ENCODE data around the gene IDH2. TPM values are rescaled to one million over a fixed set of nuclear protein-coding genes. Genes with fewer than 3 reads are reported as not detected.

Gene IDH2
- total and polyA plus RNA-seq, 4 donors: 149 to 339 (median 298) TPM

DNA sequence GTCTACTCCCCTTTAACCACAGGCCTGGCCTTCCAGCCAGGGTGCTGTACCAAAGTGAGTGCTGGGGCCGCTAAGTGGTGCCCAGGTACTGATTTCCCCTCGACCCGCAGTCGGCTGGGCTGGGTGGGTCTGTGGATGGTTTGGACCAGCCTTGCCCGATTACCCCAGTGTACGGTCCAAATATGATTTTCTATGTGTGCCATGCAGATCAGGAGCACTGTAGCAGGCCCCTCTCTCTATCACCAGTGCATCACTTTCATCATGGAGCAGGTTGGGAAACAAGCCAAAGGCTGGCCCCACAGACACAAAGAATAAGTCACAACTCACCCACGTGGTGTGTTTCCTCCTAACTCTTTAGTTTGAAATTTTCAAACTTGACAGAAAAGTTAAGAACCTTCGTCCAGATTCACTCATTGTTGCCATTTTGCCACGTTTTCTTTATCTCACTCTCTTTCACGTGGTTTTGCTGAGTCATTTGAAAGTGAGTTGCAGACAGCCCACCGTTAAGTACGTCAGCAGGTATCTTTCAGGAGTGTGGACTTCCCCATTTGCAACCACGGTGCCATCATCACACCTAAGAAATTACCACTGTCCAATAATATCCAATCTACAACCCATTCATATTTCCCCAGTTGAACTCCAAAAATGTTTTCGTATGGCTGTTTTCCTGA is 64.2 kb downstream of the IDH2 start:
- DNase-seq (ENCODE audit: low spot score): no peak
- H3K9ac ChIP-seq (ENCODE audit: low read depth in 1 of 2, low read length in 2 of 2): no peak overlapping the region
- TF ChIP-seq SP1 (IDR thresholded peaks at IDR 0.05): no peak
- TF ChIP-seq, protein P1, sequence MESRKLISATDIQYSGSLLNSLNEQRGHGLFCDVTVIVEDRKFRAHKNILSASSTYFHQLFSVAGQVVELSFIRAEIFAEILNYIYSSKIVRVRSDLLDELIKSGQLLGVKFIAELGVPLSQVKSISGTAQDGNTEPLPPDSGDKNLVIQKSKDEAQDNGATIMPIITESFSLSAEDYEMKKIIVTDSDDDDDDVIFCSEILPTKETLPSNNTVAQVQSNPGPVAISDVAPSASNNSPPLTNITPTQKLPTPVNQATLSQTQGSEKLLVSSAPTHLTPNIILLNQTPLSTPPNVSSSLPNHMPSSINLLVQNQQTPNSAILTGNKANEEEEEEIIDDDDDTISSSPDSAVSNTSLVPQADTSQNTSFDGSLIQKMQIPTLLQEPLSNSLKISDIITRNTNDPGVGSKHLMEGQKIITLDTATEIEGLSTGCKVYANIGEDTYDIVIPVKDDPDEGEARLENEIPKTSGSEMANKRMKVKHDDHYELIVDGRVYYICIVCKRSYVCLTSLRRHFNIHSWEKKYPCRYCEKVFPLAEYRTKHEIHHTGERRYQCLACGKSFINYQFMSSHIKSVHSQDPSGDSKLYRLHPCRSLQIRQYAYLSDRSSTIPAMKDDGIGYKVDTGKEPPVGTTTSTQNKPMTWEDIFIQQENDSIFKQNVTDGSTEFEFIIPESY (IDR thresholded peaks at IDR 0.05): no peak
- TF ChIP-seq, protein P2, sequence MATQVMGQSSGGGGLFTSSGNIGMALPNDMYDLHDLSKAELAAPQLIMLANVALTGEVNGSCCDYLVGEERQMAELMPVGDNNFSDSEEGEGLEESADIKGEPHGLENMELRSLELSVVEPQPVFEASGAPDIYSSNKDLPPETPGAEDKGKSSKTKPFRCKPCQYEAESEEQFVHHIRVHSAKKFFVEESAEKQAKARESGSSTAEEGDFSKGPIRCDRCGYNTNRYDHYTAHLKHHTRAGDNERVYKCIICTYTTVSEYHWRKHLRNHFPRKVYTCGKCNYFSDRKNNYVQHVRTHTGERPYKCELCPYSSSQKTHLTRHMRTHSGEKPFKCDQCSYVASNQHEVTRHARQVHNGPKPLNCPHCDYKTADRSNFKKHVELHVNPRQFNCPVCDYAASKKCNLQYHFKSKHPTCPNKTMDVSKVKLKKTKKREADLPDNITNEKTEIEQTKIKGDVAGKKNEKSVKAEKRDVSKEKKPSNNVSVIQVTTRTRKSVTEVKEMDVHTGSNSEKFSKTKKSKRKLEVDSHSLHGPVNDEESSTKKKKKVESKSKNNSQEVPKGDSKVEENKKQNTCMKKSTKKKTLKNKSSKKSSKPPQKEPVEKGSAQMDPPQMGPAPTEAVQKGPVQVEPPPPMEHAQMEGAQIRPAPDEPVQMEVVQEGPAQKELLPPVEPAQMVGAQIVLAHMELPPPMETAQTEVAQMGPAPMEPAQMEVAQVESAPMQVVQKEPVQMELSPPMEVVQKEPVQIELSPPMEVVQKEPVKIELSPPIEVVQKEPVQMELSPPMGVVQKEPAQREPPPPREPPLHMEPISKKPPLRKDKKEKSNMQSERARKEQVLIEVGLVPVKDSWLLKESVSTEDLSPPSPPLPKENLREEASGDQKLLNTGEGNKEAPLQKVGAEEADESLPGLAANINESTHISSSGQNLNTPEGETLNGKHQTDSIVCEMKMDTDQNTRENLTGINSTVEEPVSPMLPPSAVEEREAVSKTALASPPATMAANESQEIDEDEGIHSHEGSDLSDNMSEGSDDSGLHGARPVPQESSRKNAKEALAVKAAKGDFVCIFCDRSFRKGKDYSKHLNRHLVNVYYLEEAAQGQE (IDR thresholded peaks at IDR 0.05): no peak
- TF ChIP-seq HNF4G (IDR thresholded peaks at IDR 0.05): no peak
- H3K4me3 ChIP-seq (ENCODE audit: low read depth in 1 of 3, low read length in 3 of 3): no peak overlapping the region
- 60% methylated on average over 14 of the region's 14 CpGs for WGBS
- H3K27me3 ChIP-seq (ENCODE audit: control insufficient read depth in 4 of 4, insufficient read depth in 4 of 4, low read length in 3 of 4): no peaks in the 10 kb centered on the region
- no peaks in the 10 kb centered on the region for H3K36me3 ChIP-seq (ENCODE audit: control insufficient read depth in 4 of 4, insufficient read depth in 3 of 4, low read depth in 1 of 4, low read length in 3 of 4)
- no peaks in the 10 kb centered on the region for H3K9me3 ChIP-seq (ENCODE audit: control insufficient read depth in 4 of 4, low read length in 3 of 4)
- peaks cover 25 to 51% (median 39%) of the 10 kb centered on the region in 4 donors for H3K4me1 ChIP-seq (ENCODE audit: control insufficient read depth in 4 of 4, insufficient read depth in 4 of 4, low read length in 3 of 4)
- peak overlapping the region; percentile 57 to 67 for H3K27ac ChIP-seq (ENCODE audit: low read depth in 1 of 2, low read length in 2 of 2)

DNA sequence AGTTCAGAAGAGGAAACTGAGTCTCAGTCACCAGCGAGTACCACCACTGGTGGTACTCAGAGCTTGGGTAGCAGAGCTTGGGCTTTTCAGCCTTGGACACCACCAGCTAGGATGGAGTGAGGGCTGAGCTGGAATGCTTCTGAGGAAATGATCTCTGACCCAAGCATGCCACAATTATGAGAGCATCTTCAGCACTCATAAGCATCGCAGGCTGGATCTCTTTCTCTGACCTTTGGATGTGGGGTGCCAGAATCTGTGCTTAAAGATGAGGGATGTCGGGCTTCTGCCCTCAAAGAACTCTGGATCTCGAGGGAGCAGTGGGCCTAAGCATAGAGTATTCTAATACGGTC is 64.8 kb downstream of the IDH2 start:
- peaks cover 25 to 53% (median 39%) of the 10 kb centered on the region in 4 donors for H3K4me1 ChIP-seq (ENCODE audit: control insufficient read depth in 4 of 4, insufficient read depth in 4 of 4, low read length in 3 of 4)

DNA sequence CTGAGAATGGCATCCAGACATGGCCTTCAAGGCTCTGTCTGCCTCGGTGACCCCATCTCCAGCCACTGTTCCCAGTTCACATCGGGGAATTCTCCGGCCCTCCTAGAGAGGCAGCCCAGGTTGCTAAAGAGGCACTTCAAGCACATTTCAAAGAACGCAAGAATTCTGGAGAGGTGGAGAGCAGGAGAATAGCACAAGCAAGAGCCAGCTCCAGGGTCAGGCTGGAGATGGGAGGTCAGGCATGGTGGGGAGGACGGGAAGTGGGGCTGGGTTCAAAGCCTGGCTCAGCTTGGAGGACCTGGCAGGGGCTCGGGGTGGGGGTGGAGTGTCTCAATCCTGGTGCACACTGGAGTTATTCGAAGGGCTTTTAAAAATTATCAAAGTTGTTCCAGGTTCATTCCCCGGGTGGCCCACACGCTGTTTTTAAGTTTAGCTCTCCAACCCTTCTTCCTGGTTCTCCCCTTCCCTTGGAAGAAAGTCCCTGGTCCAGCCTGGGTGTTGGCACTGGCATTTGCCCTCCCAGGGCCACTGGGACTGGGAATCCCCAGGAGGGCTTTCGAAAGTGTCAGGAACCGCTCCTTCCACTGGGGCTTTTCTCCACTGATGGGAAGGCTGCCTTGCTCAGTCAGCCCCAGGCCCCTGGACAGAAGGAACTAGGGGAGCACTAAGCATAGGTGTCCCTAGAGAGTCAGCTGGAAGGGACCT is 65.3 kb downstream of the IDH2 start:
- Histone ChIP-seq H3K4me3 (ENCODE audit: low read depth in 1 of 3, low read length in 3 of 3) (no peak overlapping the region), H3K4me1 (ENCODE audit: control insufficient read depth in 4 of 4, insufficient read depth in 4 of 4, low read length in 3 of 4) (peaks cover 25 to 53% (median 39%) of the 10 kb centered on the region in 4 donors), H3K36me3 (ENCODE audit: control insufficient read depth in 4 of 4, insufficient read depth in 3 of 4, low read depth in 1 of 4, low read length in 3 of 4) (no peaks in the 10 kb centered on the region), H3K9ac (ENCODE audit: low read depth in 1 of 2, low read length in 2 of 2) (no peak overlapping the region), H3K27me3 (ENCODE audit: control insufficient read depth in 4 of 4, insufficient read depth in 4 of 4, low read length in 3 of 4) (no peaks in the 10 kb centered on the region), H3K9me3 (ENCODE audit: control insufficient read depth in 4 of 4, low read length in 3 of 4) (no peaks in the 10 kb centered on the region), H3K27ac (ENCODE audit: low read depth in 1 of 2, low read length in 2 of 2) (peak overlapping the region; percentile 57 to 67)
- WGBS: 56% methylated on average over 11 of the region's 11 CpGs
- no peak for DNase-seq (ENCODE audit: low spot score)
- TF ChIP-seq CTCF (IDR thresholded peaks at IDR 0.05; ENCODE audit: low read depth, low read length, missing input control) (no peak), EGR1 (IDR thresholded peaks at IDR 0.05; ENCODE audit: low read depth in 2 of 2) (no peak), MAX (IDR thresholded peaks at IDR 0.05) (no peak), FOXA2 (IDR thresholded peaks at IDR 0.05) (no peak), SP1 (IDR thresholded peaks at IDR 0.05) (no peak), YY1 (IDR thresholded peaks at IDR 0.05) (no peak), RAD21 (IDR thresholded peaks at IDR 0.05) (no peak), JUND (IDR thresholded peaks at IDR 0.05) (no peak), RXRA (IDR thresholded peaks at IDR 0.05) (no peak), NR2F2 (IDR thresholded peaks at IDR 0.05) (no peak), GABPA (IDR thresholded peaks at IDR 0.05 in 1 of 2, conservative IDR thresholded peaks at IDR 0.05 in 1 of 2) (no peak), HNF4G (IDR thresholded peaks at IDR 0.05) (no peak), TAF1 (conservative IDR thresholded peaks at IDR 0.05) (no peak)

More for the DNA sequence above, 64.8 kb downstream of the IDH2 start:
- peak overlapping the region; percentile 57 to 67 for H3K27ac ChIP-seq (ENCODE audit: low read depth in 1 of 2, low read length in 2 of 2)
- H3K27me3 ChIP-seq (ENCODE audit: control insufficient read depth in 4 of 4, insufficient read depth in 4 of 4, low read length in 3 of 4): no peaks in the 10 kb centered on the region
- H3K4me3 ChIP-seq (ENCODE audit: low read depth in 1 of 3, low read length in 3 of 3): no peak overlapping the region
- DNase-seq (ENCODE audit: low spot score): no peak
- no peaks in the 10 kb centered on the region for H3K36me3 ChIP-seq (ENCODE audit: control insufficient read depth in 4 of 4, insufficient read depth in 3 of 4, low read depth in 1 of 4, low read length in 3 of 4)
- no peak overlapping the region for H3K9ac ChIP-seq (ENCODE audit: low read depth in 1 of 2, low read length in 2 of 2)
- WGBS: 88% methylated on average over 5 of the region's 5 CpGs
- no peaks in the 10 kb centered on the region for H3K9me3 ChIP-seq (ENCODE audit: control insufficient read depth in 4 of 4, low read length in 3 of 4)
- TF ChIP-seq NR2F2 (IDR thresholded peaks at IDR 0.05) (peak; percentile 66), RAD21 (IDR thresholded peaks at IDR 0.05) (no peak)

Data from liver (tissue), 9 donors.